ENCODE results near the gene STAM2. TPM values are rescaled to one million over a fixed set of nuclear protein-coding genes. Genes with fewer than 3 reads are reported as not detected.
"Not testable (repeated sequence)": the region's sequence is repeated elsewhere in the genome, so short reads cannot be mapped to it uniquely, and the experiment has no call there.

Gene STAM2
- polyA plus RNA-seq, 2 of the 4 experiments (the other 2 are of a cell fraction) = 13.8 to 34.5 TPM

DNA sequence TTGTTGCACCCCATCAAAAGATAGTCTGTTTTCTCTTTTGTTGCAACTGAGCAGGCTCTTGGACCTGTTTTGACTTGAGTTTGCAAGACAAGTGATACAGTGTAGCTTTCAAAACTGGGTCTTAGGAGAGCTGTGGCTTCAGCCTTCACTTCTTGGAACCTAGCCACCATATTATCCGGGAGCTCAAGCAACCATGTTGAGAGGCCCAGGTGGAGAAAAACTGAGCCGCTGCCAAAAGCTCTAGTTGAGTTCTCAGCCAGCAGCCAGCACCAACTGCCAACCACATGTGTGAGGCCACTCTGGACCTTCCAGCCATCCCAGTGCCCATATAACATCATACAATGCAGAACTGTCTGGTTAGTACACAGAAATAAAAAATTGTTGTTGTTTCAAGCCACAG, 82.1 kb downstream of the STAM2 start:
- H3K4me3 ChIP-seq = no peak overlapping the region
- peaks cover 8% of the 10 kb centered on the region; the same call in 1 of the 3 replicates for H3K4me1 ChIP-seq
- WGBS (ENCODE audit: missing lambda C conversion rate) = 86% methylated on average over 2 of the region's 2 CpGs
- TF ChIP-seq NPAS2 (CRISPR knock-in tag; IDR thresholded peaks at IDR 0.05; ENCODE audit: borderline replicate concordance) = no peak
- TF ChIP-seq RAD21 (conservative IDR thresholded peaks at IDR 0.05 in 1 of 2, IDR thresholded peaks at IDR 0.05 in 1 of 2) = no peak
- no peak for TF ChIP-seq EHMT2 (IDR thresholded peaks at IDR 0.05; ENCODE audit: low read depth)
- TF ChIP-seq, protein P1, sequence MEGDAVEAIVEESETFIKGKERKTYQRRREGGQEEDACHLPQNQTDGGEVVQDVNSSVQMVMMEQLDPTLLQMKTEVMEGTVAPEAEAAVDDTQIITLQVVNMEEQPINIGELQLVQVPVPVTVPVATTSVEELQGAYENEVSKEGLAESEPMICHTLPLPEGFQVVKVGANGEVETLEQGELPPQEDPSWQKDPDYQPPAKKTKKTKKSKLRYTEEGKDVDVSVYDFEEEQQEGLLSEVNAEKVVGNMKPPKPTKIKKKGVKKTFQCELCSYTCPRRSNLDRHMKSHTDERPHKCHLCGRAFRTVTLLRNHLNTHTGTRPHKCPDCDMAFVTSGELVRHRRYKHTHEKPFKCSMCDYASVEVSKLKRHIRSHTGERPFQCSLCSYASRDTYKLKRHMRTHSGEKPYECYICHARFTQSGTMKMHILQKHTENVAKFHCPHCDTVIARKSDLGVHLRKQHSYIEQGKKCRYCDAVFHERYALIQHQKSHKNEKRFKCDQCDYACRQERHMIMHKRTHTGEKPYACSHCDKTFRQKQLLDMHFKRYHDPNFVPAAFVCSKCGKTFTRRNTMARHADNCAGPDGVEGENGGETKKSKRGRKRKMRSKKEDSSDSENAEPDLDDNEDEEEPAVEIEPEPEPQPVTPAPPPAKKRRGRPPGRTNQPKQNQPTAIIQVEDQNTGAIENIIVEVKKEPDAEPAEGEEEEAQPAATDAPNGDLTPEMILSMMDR (IDR thresholded peaks at IDR 0.05) = no peak
- TF ChIP-seq, protein P2, sequence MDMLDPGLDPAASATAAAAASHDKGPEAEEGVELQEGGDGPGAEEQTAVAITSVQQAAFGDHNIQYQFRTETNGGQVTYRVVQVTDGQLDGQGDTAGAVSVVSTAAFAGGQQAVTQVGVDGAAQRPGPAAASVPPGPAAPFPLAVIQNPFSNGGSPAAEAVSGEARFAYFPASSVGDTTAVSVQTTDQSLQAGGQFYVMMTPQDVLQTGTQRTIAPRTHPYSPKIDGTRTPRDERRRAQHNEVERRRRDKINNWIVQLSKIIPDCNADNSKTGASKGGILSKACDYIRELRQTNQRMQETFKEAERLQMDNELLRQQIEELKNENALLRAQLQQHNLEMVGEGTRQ (IDR thresholded peaks at IDR 0.05) = no peak
- no peak for TF ChIP-seq ZNF302 (CRISPR knock-in tag; IDR thresholded peaks at IDR 0.05)
- TF ChIP-seq, protein P3, sequence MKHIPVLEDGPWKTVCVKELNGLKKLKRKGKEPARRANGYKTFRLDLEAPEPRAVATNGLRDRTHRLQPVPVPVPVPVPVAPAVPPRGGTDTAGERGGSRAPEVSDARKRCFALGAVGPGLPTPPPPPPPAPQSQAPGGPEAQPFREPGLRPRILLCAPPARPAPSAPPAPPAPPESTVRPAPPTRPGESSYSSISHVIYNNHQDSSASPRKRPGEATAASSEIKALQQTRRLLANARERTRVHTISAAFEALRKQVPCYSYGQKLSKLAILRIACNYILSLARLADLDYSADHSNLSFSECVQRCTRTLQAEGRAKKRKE (CRISPR knock-in tag; IDR thresholded peaks at IDR 0.05; ENCODE audit: low read depth) = no peak
- TF ChIP-seq, protein P4, sequence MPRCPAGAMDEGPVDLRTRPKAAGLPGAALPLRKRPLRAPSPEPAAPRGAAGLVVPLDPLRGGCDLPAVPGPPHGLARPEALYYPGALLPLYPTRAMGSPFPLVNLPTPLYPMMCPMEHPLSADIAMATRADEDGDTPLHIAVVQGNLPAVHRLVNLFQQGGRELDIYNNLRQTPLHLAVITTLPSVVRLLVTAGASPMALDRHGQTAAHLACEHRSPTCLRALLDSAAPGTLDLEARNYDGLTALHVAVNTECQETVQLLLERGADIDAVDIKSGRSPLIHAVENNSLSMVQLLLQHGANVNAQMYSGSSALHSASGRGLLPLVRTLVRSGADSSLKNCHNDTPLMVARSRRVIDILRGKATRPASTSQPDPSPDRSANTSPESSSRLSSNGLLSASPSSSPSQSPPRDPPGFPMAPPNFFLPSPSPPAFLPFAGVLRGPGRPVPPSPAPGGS (IDR thresholded peaks at IDR 0.05) = no peak
- TF ChIP-seq RNF2 (IDR thresholded peaks at IDR 0.05; ENCODE audit: borderline replicate concordance, low read depth) = no peak
- no peak for TF ChIP-seq HOXB5 (CRISPR knock-in tag; IDR thresholded peaks at IDR 0.05)
- FAIRE-seq (no peak), ATAC-seq (no peak), DNase-seq (ENCODE audit: low read depth in 1 of 2, low spot score in 1 of 2) (no peak)
- ChIA-PET POLR2A (no interaction called here), CTCF (no interaction called here)
- H3K27ac ChIP-seq = no peak overlapping the region
- no peak overlapping the region for H3K4me2 ChIP-seq
- H3K9me3 ChIP-seq = no peaks in the 10 kb centered on the region

DNA sequence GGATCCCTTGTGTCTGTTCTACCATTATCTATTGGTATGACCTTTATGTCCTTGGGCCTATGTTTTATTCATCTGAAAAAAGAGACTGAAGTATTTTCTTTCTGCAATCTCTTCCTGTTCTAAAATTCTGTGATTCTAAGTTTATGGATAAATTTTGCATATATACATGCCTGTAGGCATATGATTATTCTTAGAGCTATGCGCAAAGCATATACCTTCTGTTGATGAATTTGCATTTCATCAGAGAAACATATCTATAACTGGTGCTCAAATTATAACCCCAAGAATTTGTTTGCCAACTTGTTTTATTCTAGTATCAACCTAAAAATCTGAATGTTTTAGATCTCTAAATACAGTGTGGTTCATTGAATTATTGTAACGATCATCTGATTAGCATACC, 83.5 kb downstream of the STAM2 start:
- no peak for TF ChIP-seq ZSCAN20 (CRISPR knock-in tag; IDR thresholded peaks at IDR 0.05)
- no peak for TF ChIP-seq FOXS1 (CRISPR knock-in tag; IDR thresholded peaks at IDR 0.05)
- no peak for TF ChIP-seq ESRRA (IDR thresholded peaks at IDR 0.05; ENCODE audit: borderline replicate concordance, low read length)
- no peak for TF ChIP-seq CBX2 (IDR thresholded peaks at IDR 0.05; ENCODE audit: borderline replicate concordance, low read depth)
- no peak for TF ChIP-seq TP53 (CRISPR knock-in tag; IDR thresholded peaks at IDR 0.05)
- no peak for TF ChIP-seq NFE2L2 (conservative IDR thresholded peaks at IDR 0.05; ENCODE audit: low read length)
- no peak for TF ChIP-seq NR3C1 (IDR thresholded peaks at IDR 0.05)
- TF ChIP-seq, protein P5, sequence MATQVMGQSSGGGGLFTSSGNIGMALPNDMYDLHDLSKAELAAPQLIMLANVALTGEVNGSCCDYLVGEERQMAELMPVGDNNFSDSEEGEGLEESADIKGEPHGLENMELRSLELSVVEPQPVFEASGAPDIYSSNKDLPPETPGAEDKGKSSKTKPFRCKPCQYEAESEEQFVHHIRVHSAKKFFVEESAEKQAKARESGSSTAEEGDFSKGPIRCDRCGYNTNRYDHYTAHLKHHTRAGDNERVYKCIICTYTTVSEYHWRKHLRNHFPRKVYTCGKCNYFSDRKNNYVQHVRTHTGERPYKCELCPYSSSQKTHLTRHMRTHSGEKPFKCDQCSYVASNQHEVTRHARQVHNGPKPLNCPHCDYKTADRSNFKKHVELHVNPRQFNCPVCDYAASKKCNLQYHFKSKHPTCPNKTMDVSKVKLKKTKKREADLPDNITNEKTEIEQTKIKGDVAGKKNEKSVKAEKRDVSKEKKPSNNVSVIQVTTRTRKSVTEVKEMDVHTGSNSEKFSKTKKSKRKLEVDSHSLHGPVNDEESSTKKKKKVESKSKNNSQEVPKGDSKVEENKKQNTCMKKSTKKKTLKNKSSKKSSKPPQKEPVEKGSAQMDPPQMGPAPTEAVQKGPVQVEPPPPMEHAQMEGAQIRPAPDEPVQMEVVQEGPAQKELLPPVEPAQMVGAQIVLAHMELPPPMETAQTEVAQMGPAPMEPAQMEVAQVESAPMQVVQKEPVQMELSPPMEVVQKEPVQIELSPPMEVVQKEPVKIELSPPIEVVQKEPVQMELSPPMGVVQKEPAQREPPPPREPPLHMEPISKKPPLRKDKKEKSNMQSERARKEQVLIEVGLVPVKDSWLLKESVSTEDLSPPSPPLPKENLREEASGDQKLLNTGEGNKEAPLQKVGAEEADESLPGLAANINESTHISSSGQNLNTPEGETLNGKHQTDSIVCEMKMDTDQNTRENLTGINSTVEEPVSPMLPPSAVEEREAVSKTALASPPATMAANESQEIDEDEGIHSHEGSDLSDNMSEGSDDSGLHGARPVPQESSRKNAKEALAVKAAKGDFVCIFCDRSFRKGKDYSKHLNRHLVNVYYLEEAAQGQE (IDR thresholded peaks at IDR 0.05) = no peak
- no peak for TF ChIP-seq EHF (CRISPR knock-in tag; IDR thresholded peaks at IDR 0.05)
- no peak for TF ChIP-seq JUNB (IDR thresholded peaks at IDR 0.05)
- TF ChIP-seq GATA3 (IDR thresholded peaks at IDR 0.05; ENCODE audit: borderline replicate concordance) = no peak
- TF ChIP-seq MAFK (IDR thresholded peaks at IDR 0.05; ENCODE audit: partially characterized antibody) = no peak
- TF ChIP-seq, protein P6, sequence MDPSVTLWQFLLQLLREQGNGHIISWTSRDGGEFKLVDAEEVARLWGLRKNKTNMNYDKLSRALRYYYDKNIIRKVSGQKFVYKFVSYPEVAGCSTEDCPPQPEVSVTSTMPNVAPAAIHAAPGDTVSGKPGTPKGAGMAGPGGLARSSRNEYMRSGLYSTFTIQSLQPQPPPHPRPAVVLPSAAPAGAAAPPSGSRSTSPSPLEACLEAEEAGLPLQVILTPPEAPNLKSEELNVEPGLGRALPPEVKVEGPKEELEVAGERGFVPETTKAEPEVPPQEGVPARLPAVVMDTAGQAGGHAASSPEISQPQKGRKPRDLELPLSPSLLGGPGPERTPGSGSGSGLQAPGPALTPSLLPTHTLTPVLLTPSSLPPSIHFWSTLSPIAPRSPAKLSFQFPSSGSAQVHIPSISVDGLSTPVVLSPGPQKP (IDR thresholded peaks at IDR 0.05; ENCODE audit: low read depth, low read length) = no peak
- no peak for TF ChIP-seq RAD21 (conservative IDR thresholded peaks at IDR 0.05 in 1 of 2, IDR thresholded peaks at IDR 0.05 in 1 of 2)
- Histone ChIP-seq H3K4me1 (peaks cover under 1% of the 10 kb centered on the region; the same call in 1 of the 3 replicates), H3K9me3 (no peaks in the 10 kb centered on the region), H3K27ac (no peak overlapping the region), H3K4me3 (no peak overlapping the region), H3K4me2 (no peak overlapping the region)
- FAIRE-seq = no peak
- ChIA-PET CTCF (no interaction called here), POLR2A (no interaction called here)
- no peak for ATAC-seq
- 69% methylated on average over 2 of the region's 2 CpGs for WGBS (ENCODE audit: missing lambda C conversion rate)
- no peak for DNase-seq (ENCODE audit: low read depth in 1 of 2, low spot score in 1 of 2)

DNA sequence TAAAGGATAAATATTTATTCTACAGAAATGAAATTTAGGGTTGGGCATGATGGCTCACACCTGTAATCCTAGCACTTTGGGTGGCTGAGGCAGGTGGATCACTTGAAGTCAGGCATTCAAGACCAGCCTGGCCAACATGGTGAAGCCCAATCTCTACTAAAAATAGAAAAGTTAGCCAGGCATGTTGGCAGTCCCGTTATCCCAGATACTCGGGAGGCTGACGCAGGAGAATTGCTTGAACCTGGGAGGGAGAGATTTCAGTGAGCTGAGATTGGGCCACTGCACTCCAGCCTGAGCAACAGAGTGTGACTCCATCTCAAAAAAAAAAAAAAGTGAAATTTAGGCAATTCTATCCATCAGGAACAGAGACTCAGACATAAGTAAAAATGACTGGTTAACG, 84.8 kb downstream of the STAM2 start:
- H3K4me2 ChIP-seq; FAIRE-seq; H3K4me1 ChIP-seq; H3K9me3 ChIP-seq; H3K27ac ChIP-seq; ATAC-seq; DNase-seq (ENCODE audit: low read depth in 1 of 2, low spot score in 1 of 2); H3K4me3 ChIP-seq; POLR2A ChIA-PET: not testable (repeated sequence)
- WGBS (ENCODE audit: missing lambda C conversion rate) = 82% methylated on average over 4 of the region's 4 CpGs
- CTCF ChIA-PET = interaction anchor here (0.6 kb wide), 1 partner anchor 19 kb away, joined by 3 read pairs; no protein-coding TSS in a partner anchor
